Mesenteric fat pad (tissue), 1 donor: ENCODE data around the gene CEP112. TPM values are rescaled to one million over a fixed set of nuclear protein-coding genes. Genes with fewer than 3 reads are reported as not detected.

Source experiments
- DNase-seq: peaks from one replicate; pipeline ENCODE4 v3.0.0-alpha.2; 2020; ENCODE audit warnings: low spot score
- total RNA-seq: library from RNA; stranded (reverse); fragmentation: NEBNext Ultra II Directional; extraction: Animal tissue kit (Norgen Biotek cat#: 25700); gene quantifications from one replicate; pipeline ENCODE4 v1.2.1, GENCODE V29; 2021
- donor health status: DM: yes; HTN: yes; CAD: no.

CEP112 gene
- total RNA-seq, 1 donor from 2014 or later = 37.3 TPM

DNA sequence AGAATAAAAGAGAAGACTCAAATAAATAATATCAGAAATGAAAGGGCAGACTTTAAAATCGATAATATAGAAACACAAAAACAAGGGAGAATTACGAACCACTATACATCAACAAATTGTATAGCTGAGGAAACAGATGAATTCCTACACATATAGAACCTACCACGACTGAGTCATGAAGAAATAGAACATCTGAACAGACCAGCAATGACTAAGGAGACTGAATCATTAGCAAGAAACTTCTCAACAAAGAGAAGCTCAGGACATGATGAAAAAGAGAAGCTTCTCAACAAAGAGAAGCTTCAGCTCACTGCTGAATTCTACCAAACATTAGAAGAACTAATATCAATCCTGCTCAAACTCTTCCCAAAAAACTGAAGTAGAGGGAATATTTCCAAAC, 255.9 kb downstream of the CEP112 start:
- DNase-seq = no peak

- DNase-seq = no peak
These were observed 258.6 kb downstream of the CEP112 start for GRCh38 chr17:65933290-65933689.

DNA sequence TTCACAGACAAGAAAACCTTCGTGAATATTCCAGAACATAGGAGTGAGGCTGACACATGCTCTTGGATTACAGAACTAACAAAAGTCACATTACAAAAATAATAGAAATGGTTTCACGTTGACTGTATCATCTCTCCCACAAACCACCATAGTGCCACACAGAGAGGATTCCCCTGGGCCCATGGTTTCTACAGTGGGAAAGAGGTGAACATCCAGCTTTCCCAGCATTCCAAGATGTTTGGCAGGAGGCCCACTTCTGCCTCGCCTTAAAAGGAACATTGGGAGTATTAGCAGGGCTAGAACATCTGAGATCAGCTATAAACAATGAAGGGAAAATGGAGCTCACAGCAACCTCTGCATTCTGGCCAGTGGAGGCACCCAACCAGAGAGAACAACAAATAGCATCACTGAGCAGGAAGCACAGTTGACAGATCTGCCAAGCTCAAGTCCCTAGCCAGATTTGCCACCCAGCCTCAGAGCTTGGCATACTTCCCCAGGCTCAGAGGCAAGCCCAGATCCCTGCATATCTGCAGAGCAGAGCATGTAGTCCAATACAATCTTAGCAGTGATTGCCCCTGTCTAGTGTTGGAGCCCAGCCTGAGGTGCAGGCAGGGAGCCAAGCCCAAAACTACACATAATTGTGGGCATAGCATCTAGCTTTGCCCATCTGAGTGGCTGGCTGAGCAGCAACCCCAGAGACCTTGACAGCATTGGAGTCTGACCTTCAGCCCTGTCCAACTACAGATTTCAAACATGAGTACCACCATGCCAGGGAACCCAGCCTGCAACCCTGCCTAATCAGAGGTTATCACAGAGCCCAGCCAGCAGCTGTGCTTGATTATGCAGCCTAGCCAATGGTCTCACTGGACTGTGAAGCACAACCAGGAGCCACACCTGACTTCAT, 260.4 kb downstream of the CEP112 start:
- no peak for DNase-seq

GRCh38 chr17:65930140-65930730, 261.7 kb downstream of the CEP112 start:
- no peak for DNase-seq

GRCh38 chr17:65926599-65926998, 265.3 kb downstream of the CEP112 start:
- no peak for DNase-seq

GRCh38 chr17:65925606-65926307, 266.2 kb downstream of the CEP112 start:
- no peak for DNase-seq

- DNase-seq = no peak
These were observed 270.9 kb downstream of the CEP112 start for GRCh38 chr17:65920996-65921395.

- no peak for DNase-seq
These were observed 273.0 kb downstream of the CEP112 start for GRCh38 chr17:65918916-65919315.

- DNase-seq = no peak
These were observed 273.4 kb downstream of the CEP112 start for GRCh38 chr17:65918500-65918899.

DNA sequence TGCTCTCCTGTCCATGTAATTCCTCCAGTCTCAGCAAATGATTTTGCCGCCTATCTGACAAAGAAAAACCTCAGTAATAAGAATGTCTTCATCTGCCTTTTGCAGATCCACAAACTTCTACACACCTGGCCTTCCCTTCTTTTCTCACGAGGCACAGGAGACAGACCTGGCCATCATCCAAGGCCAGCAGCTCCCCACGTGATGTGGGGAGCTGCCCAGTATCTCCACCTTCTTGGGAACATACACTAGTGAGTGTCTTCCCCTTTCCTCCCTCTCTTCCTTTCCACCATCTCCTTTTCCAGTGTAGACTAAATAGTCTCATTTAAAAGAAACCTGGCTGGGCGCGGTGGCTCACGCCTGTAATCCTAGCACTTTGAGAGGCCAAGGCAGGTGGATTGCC, 274.4 kb downstream of the CEP112 start:
- no peak for DNase-seq

GRCh38 chr17:65916425-65916824, 275.5 kb downstream of the CEP112 start:
- no peak for DNase-seq

- no peak for DNase-seq
These were observed 277.1 kb downstream of the CEP112 start for GRCh38 chr17:65914784-65915342.

- DNase-seq = no peak
These were observed 278.5 kb downstream of the CEP112 start for GRCh38 chr17:65913326-65913850.

GRCh38 chr17:65910836-65911235, 281.1 kb downstream of the CEP112 start:
- DNase-seq = no peak

- DNase-seq = no peak
These were observed 289.0 kb downstream of the CEP112 start for GRCh38 chr17:65902831-65903522.

- no peak for DNase-seq
These were observed 289.8 kb downstream of the CEP112 start for GRCh38 chr17:65902155-65902554.

DNA sequence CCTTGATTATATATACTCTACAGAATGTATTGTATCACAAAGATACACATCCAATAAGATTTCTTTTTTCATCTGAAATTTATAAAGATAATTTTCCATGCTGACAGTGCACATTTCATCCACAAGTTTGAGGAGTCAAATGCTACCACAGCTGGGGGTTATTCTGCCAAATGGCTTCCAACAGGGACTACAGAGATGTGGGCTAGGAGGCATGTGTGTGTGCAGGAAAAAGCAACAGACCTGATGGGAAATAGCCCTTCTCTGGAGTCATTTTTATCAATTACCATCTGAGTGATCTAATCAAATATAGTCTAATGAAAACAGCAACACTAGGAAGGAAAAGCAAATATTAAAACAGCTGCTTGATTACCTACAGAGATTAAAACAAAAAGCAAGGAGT, 290.5 kb downstream of the CEP112 start:
- no peak for DNase-seq

DNA sequence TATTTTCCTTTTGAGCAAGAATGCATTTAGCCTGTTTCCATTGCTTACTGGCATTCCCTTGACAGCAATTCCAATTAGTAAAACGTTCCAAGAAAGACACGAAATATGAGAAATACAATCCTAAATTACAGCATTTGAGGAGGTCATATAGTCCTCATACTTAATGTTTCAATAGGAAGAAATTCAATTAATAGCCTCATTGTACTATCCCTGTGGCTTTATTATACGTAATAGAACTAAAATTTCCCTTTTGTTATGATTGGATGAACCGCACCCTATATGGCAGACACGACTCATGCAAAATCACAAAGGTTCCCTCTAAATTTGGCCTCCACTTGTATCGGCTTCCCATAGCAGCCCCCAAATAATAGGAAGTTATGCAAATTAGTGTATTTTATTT, 291.7 kb downstream of the CEP112 start:
- DNase-seq = no peak

GRCh38 chr17:65898651-65899050, 293.3 kb downstream of the CEP112 start:
- DNase-seq = no peak

GRCh38 chr17:65896889-65897288, 295.0 kb downstream of the CEP112 start:
- DNase-seq = no peak

DNA sequence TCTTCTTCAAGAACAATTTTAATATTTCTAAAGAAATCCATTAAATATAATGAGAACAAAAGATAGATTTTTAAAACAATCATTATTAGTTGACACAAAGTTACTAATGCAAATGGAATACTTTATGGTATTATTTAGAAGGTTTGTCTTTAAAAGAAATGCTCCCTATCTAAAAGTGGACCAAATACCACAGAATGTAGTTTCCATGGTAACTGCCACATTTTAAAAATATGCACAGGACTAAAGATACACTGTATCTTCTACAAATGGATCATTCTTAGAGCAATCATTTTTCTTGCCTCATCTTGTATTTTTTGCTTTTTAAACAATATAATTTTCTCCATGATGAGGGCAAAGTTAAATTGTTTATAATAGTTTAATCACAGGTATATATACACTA, 296.0 kb downstream of the CEP112 start:
- no peak for DNase-seq
